Measurements from ENCODE around the gene CUX1. TPM values are rescaled to one million over a fixed set of nuclear protein-coding genes. Genes with fewer than 3 reads are reported as not detected.

Gene CUX1
- total and polyA plus RNA-seq, 2 of the 13 experiments (the other 11 are each of a cell fraction or from before 2014, with no cell fraction given), result 13.7 to 14.9 TPM

- BruUV-seq (replicated peaks), result no TSS peak
- no peak overlapping the region for H3K9ac ChIP-seq (ENCODE audit: insufficient read depth, low read depth, low read length)
- TF ChIP-seq RAD51 (IDR thresholded peaks at IDR 0.05; ENCODE audit: borderline replicate concordance), result no peak
- no peak for TF ChIP-seq THAP11 (CRISPR knock-in tag; IDR thresholded peaks at IDR 0.05)
- no peak for TF ChIP-seq DRAP1 (CRISPR knock-in tag; IDR thresholded peaks at IDR 0.05)
- TF ChIP-seq ZNF800 (CRISPR knock-in tag; IDR thresholded peaks at IDR 0.05), result no peak
- TF ChIP-seq THAP7 (CRISPR knock-in tag; IDR thresholded peaks at IDR 0.05), result no peak
- no peak for TF ChIP-seq ZHX2 (IDR thresholded peaks at IDR 0.05; ENCODE audit: low read depth)
- TF ChIP-seq ZHX2 (CRISPR knock-in tag; IDR thresholded peaks at IDR 0.05; ENCODE audit: borderline replicate concordance), result no peak
- intact Hi-C loops (cut with micrococcal nuclease; ENCODE audit: unreplicated experiment), result no loop called here
- no peak overlapping the region for H3K4me3 ChIP-seq (replicated peaks in 1 of 3; ENCODE audit: insufficient read depth in 1 of 3, low read depth in 2 of 3, low read length in 3 of 3)
- no peak for DNase-seq (ENCODE audit: low spot score)
- no peaks in the 10 kb centered on the region for H3K36me3 ChIP-seq (replicated peaks in 1 of 2; ENCODE audit: control insufficient read depth in 1 of 2, insufficient read depth in 2 of 2, low read length in 2 of 2)
- no peak overlapping the region for H3K27ac ChIP-seq (ENCODE audit: extremely low read length, insufficient read depth, low read length)
- peaks cover 0 to 5% of the 10 kb centered on the region in 2 experiments; a peak in 1 of 5 replicates for H3K27me3 ChIP-seq (ENCODE audit: control insufficient read depth in 1 of 2, insufficient read depth in 2 of 2, low read length in 2 of 2)
- no peaks in the 10 kb centered on the region for H3K9me3 ChIP-seq (ENCODE audit: low read length)
- H4K20me1 ChIP-seq (ENCODE audit: insufficient read depth, low read length), result no peaks in the 10 kb centered on the region
- no peak overlapping the region for H3K4me2 ChIP-seq (ENCODE audit: low read depth, low read length)
- H2AFZ ChIP-seq (ENCODE audit: low read length), result no peak overlapping the region
- ChIA-PET POLR2A (no interaction called here), CTCF (ENCODE audit: low intra/inter-chr PET ratio, low total read pairs) (no interaction called here)
- no peaks in the 10 kb centered on the region for H3K79me2 ChIP-seq (ENCODE audit: insufficient read depth, low read length)
- ATAC-seq, result no peak
- in situ Hi-C loops (cut with HindIII; ENCODE audit: extremely low pct_ligation_motif_present, low pct_unique_long_range_greater_than_20kb), result no loop called here
- no peak for FAIRE-seq
- H3K4me1 ChIP-seq (ENCODE audit: insufficient read depth, low read length), result peaks cover 28% of the 10 kb centered on the region
- WGBS (ENCODE audit: low lambda C conversion rate), result 34% methylated on average over 8 of the region's 13 CpGs
Measured at GRCh38 chr7:102303669-102304422, 486.4 kb downstream of the CUX1 start.
